ENCODE measurements around the gene DNAAF5.

DNA sequence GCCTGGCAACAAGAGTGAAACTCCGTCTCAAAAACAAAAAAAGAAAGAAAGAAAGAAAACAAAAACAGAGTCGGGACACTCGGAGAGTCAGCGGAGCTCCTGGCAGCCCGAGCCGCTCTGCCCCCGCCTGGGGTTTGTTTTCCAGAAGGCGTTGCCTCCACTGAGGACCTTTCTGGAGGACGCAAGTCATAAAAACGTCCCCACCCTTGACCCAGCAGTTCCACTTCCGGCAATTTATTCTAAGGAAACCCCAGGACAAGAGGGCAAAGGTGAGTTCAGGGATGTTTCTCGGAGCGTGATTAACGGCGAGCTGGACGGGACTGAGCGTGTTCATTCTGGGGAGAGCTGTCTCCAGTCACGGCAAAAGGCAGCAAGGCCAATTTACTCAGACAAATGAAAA lies 78.8 kb downstream of the DNAAF5 start:
- TF ChIP-seq POLR2A (IDR thresholded peaks at IDR 0.05): no peak
- TF ChIP-seq, protein P1, sequence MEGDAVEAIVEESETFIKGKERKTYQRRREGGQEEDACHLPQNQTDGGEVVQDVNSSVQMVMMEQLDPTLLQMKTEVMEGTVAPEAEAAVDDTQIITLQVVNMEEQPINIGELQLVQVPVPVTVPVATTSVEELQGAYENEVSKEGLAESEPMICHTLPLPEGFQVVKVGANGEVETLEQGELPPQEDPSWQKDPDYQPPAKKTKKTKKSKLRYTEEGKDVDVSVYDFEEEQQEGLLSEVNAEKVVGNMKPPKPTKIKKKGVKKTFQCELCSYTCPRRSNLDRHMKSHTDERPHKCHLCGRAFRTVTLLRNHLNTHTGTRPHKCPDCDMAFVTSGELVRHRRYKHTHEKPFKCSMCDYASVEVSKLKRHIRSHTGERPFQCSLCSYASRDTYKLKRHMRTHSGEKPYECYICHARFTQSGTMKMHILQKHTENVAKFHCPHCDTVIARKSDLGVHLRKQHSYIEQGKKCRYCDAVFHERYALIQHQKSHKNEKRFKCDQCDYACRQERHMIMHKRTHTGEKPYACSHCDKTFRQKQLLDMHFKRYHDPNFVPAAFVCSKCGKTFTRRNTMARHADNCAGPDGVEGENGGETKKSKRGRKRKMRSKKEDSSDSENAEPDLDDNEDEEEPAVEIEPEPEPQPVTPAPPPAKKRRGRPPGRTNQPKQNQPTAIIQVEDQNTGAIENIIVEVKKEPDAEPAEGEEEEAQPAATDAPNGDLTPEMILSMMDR (IDR thresholded peaks at IDR 0.05): no peak
